HepG2 (cell line): Measurements from ENCODE around the gene CPLX1. TPM values are rescaled to one million over a fixed set of nuclear protein-coding genes. Genes with fewer than 3 reads are reported as not detected.

Source experiments
- ATAC-seq: fragments of 200-7000 bp; cut with Tn5 transposase; 3 replicates; pipeline ENCODE4 v1.9.1; 2020; ENCODE audit warnings: mild to moderate bottlenecking, moderate library complexity
- BruUV-seq: library from RNA; stranded (reverse); fragments of 400-500 nt; replicated peaks from 2 replicates; lab custom pipeline; 2021; lab: Mats Ljungman, UMichigan
- CTCF ChIA-PET: fragments of 300-600 bp; formaldehyde crosslinking; extraction: SDS; loops from one replicate; lab custom pipeline; 2021; ENCODE audit warnings: low total read pairs, inconsistent platforms, low intra/inter-chr PET ratio; lab: Yijun Ruan, JAX
- POLR2A ChIA-PET: fragments of 350-600 bp; sonication (Branson Sonifier 250); formaldehyde crosslinking; loops from one replicate; lab custom pipeline; 2020; ENCODE audit warnings: antibody characterized with exemption, inconsistent platforms; lab: Yijun Ruan, JAX
- DNase-seq: peaks from one replicate; pipeline ENCODE4 v3.0.0-alpha.2; 2015; ENCODE audit warnings: low spot score
- FAIRE-seq: peaks from 3 replicates; lab custom pipeline; 2011; peaks lifted over from hg19 to GRCh38; lab: Jason Lieb, UNC
- H2AFZ ChIP-seq: one replicate; pipeline ENCODE4 v1.6.1; 2011; ENCODE audit warnings: low read length, inconsistent platforms
- H3K27ac ChIP-seq: fragments of 300-600 bp; 3 replicates; pipeline ENCODE4 v1.8.0; 2011; ENCODE audit warnings: mixed run types, mild to moderate bottlenecking, mixed read lengths, low read length, inconsistent platforms; ENCODE audit not compliant: insufficient read depth; ENCODE audit errors: extremely low read length
- H3K27me3 ChIP-seq, 2 experiments: fragments of 200-600 bp in 1 of 2; 2 replicates in 1 of 2; 3 replicates in 1 of 2; pipeline versions ENCODE4 v1.6.0 to v1.8.0; 2011; ENCODE audit warnings: low read length in 2 of 2, mild to moderate bottlenecking in 2 of 2, moderate library complexity in 2 of 2, inconsistent platforms in 1 of 2; ENCODE audit not compliant: insufficient read depth in 2 of 2, control insufficient read depth in 1 of 2
- H3K36me3 ChIP-seq, 2 experiments: fragments of 200-600 bp in 1 of 2; replicated peaks in 1 of 2; 2 replicates in 1 of 2; 3 replicates in 1 of 2; pipeline versions ENCODE4 v1.5.1 to v1.8.0; 2011; ENCODE audit warnings: low read length in 2 of 2, inconsistent platforms in 1 of 2; ENCODE audit not compliant: insufficient read depth in 2 of 2, control insufficient read depth in 1 of 2
- H3K4me1 ChIP-seq: 2 replicates; pipeline ENCODE4 v1.5.1; 2012; ENCODE audit warnings: low read length, inconsistent platforms; ENCODE audit not compliant: insufficient read depth
- H3K4me2 ChIP-seq: 2 replicates; pipeline ENCODE4 v1.6.0; 2011; ENCODE audit warnings: low read depth, low read length, inconsistent platforms
- H3K4me3 ChIP-seq, 3 experiments: fragments of 200-600 bp in 1 of 3; sonication (generic), shearing (Covaris generic) in 1 of 3; replicated peaks in 1 of 3; 2 replicates each; pipeline ENCODE4 v1.5.1; 2011 to 2016; ENCODE audit warnings: low read length in 3 of 3, inconsistent platforms in 2 of 3, low read depth in 2 of 3, mild to moderate bottlenecking in 2 of 3, control low read depth in 1 of 3, mixed read lengths in 1 of 3; ENCODE audit not compliant: insufficient read depth in 1 of 3
- H3K79me2 ChIP-seq: one replicate; pipeline ENCODE4 v1.6.1; 2011; ENCODE audit warnings: low read length, inconsistent platforms; ENCODE audit not compliant: insufficient read depth
- H3K9ac ChIP-seq: 2 replicates; pipeline ENCODE4 v1.6.0; 2011; ENCODE audit warnings: mild to moderate bottlenecking, low read depth, low read length, inconsistent platforms; ENCODE audit not compliant: insufficient read depth
- H3K9me3 ChIP-seq: 2 replicates; pipeline ENCODE4 v1.5.1; 2012; ENCODE audit warnings: mild to moderate bottlenecking, low read length
- H4K20me1 ChIP-seq: 2 replicates; pipeline ENCODE4 v1.6.0; 2011; ENCODE audit warnings: inconsistent platforms, mild to moderate bottlenecking, low read length, moderate library complexity; ENCODE audit not compliant: insufficient read depth
- CCDC6 ChIP-seq: sonication (generic); formaldehyde crosslinking; IDR thresholded peaks from 2 replicates; pipeline ENCODE4 v1.8.1; 2022; ENCODE audit warnings: mild to moderate bottlenecking, missing genetic modification reagents, moderate library complexity
- HCFC1 ChIP-seq: fragments of 150-350 bp; IDR thresholded peaks from 2 replicates; pipeline ENCODE4 v1.6.1; 2014; ENCODE audit warnings: low read depth, low read length
- HNRNPUL1 ChIP-seq: fragments of 200-400 bp; formaldehyde crosslinking; IDR thresholded peaks from 2 replicates; pipeline ENCODE4 v1.6.1; 2017; ENCODE audit warnings: low read depth, mild to moderate bottlenecking, low read length, moderate library complexity
- MED1 ChIP-seq: sonication (generic); formaldehyde crosslinking; IDR thresholded peaks from 2 replicates; pipeline ENCODE4 v1.4.0; 2020; ENCODE audit warnings: missing genetic modification reagents
- MED8 ChIP-seq: sonication (generic); formaldehyde crosslinking; IDR thresholded peaks from 2 replicates; pipeline ENCODE4 v1.8.1; 2023; ENCODE audit warnings: mild to moderate bottlenecking, missing genetic modification reagents; ENCODE audit not compliant: insufficient replicate concordance
- MEIS2 ChIP-seq: sonication (generic); formaldehyde crosslinking; IDR thresholded peaks from 2 replicates; pipeline ENCODE4 v1.9.0; 2021; ENCODE audit warnings: mild to moderate bottlenecking, missing genetic modification reagents
- WIZ ChIP-seq: sonication (generic); formaldehyde crosslinking; IDR thresholded peaks from 2 replicates; pipeline ENCODE4 v1.5.1; 2020; ENCODE audit warnings: mild to moderate bottlenecking, missing genetic modification reagents
- ZNF446 ChIP-seq: sonication (generic); formaldehyde crosslinking; IDR thresholded peaks from 2 replicates; pipeline ENCODE4 v1.5.0; 2020; ENCODE audit warnings: mild to moderate bottlenecking, missing genetic modification reagents
- ZNF484 ChIP-seq: sonication (generic); formaldehyde crosslinking; IDR thresholded peaks from 2 replicates; pipeline ENCODE4 v1.5.1; 2020; ENCODE audit warnings: mild to moderate bottlenecking, low read depth, missing genetic modification reagents, borderline replicate concordance
- WGBS: methylation state at CpG from one replicate; pipeline ENCODE4 v1.1.6; 2017; ENCODE audit warnings: low lambda C conversion rate; 5-methylcytosine and 5-hydroxymethylcytosine counted together
- in situ Hi-C: cut with HindIII; loops from 2 replicates; pipeline ENCODE4 v1.10.0; 2017; ENCODE audit warnings: low pct_unique_long_range_greater_than_20kb; ENCODE audit not compliant: extremely low pct_ligation_motif_present
- intact Hi-C: fragments of 100-400 bp; cut with micrococcal nuclease; formaldehyde crosslinking; loops from one replicate; pipeline ENCODE4 v1.10.0; 2022; ENCODE audit not compliant: unreplicated experiment
- polyA plus RNA-seq, 8 experiments: library from polyadenylated mRNA; depleted of rRNA in 3 of 8; stranded (reverse) in 7 of 8; unstranded in 1 of 8; fragments of >200 nt; fragmentation: Illumina TruSeq in 4 of 8; extraction: Trizol in 4 of 8; gene quantifications; 2 replicates each; pipeline versions ENCODE4 v1.2.1 to v1.2.3, GENCODE V29; 2011 to 2016; ENCODE audit warnings: low read depth in 4 of 8, missing spikeins in 1 of 8, mixed read lengths in 1 of 8; ENCODE audit not compliant: insufficient read depth in 1 of 8
- total RNA-seq, 5 experiments: library from RNA; depleted of rRNA; stranded (reverse); fragments of >200 nt; fragmentation: Illumina TruSeq; extraction: Trizol; gene quantifications; 2 replicates each; pipeline ENCODE4 v1.2.3, GENCODE V29; 2016; ENCODE audit warnings: low read depth in 1 of 5
- TF ChIP-seq, protein P1 (sequence below), 2 experiments: sonication (generic) in 1 of 2; formaldehyde crosslinking in 1 of 2; IDR thresholded peaks; 2 replicates each; pipeline versions ENCODE4 v1.4.0 to v1.6.1; 2016 to 2020; ENCODE audit warnings: borderline replicate concordance in 1 of 2, low read depth in 1 of 2, mild to moderate bottlenecking in 1 of 2, missing genetic modification reagents in 1 of 2
- TF ChIP-seq, protein P2 (sequence below): sonication (generic); formaldehyde crosslinking; IDR thresholded peaks from 2 replicates; pipeline ENCODE4 v1.9.0; 2022; ENCODE audit warnings: missing genetic modification reagents, mild to moderate bottlenecking, borderline replicate concordance

The CPLX1 gene
- total and polyA plus RNA-seq, 2 of the 13 experiments (the other 11 are each of a cell fraction or from before 2014, with no cell fraction given): 0.18 TPM

DNA sequence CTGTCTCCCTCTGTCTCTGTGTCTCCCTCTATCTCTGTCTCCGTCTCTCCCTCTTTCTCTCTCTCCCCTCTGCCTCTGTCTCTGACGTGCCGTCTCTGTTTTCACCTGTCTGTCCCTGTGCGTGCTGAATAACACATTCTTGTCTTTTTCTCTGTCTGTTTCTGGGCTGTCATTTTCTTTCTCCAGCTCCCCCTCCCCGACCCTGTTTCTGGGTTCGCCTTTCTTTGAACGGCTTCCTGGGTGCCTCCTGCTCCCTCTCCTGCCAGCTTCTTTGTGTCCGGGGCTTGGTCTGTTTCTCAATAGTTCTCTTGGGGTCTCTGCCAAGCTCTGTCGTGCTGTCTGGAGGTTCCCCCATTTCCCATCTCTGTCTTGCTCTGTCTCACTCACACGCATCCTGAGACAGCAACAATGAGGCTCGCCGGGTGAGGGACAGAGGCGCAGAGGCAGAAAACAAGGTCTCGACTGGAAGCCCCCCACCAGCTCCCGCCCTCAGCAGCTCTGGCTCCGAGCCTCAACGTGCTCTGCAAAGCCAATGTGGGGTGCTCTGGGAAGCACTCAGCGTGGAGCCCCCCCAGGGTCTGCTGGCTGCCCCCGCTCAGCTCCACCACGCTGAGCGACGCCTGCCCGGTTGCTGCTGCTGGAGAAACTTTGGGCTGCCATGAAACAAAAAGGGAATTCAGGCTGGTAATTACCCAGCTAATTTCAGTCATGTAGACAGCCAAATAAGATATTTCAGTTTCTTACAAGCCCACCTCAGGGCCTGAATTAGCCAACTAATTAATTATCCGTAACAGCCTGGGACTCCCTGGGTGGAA lies 3.4 kb downstream of the CPLX1 start:
- BruUV-seq: no TSS peak
- Histone ChIP-seq H3K9me3 (no peaks in the 10 kb centered on the region), H3K9ac (no peak overlapping the region), H3K36me3 (no peaks in the 10 kb centered on the region), H4K20me1 (peaks cover 6% of the 10 kb centered on the region; the same call in 1 of the 2 replicates), H2AFZ (no peak overlapping the region), H3K27me3 (peaks cover 4 to 84% of the 10 kb centered on the region in 2 experiments), H3K79me2 (no peaks in the 10 kb centered on the region), H3K4me3 (no peak overlapping the region), H3K27ac (no peak overlapping the region), H3K4me1 (no peaks in the 10 kb centered on the region), H3K4me2 (no peak overlapping the region)
- in situ Hi-C loops (no loop called here), intact Hi-C loops (no loop called here)
- TF ChIP-seq ZNF446 (CRISPR knock-in tag): no peak
- TF ChIP-seq MEIS2: no peak
- TF ChIP-seq HCFC1: no peak
- TF ChIP-seq MED8 (CRISPR knock-in tag): no peak
- TF ChIP-seq MED1 (CRISPR knock-in tag): no peak
- no peak for TF ChIP-seq WIZ (CRISPR knock-in tag)
- TF ChIP-seq, protein P1, sequence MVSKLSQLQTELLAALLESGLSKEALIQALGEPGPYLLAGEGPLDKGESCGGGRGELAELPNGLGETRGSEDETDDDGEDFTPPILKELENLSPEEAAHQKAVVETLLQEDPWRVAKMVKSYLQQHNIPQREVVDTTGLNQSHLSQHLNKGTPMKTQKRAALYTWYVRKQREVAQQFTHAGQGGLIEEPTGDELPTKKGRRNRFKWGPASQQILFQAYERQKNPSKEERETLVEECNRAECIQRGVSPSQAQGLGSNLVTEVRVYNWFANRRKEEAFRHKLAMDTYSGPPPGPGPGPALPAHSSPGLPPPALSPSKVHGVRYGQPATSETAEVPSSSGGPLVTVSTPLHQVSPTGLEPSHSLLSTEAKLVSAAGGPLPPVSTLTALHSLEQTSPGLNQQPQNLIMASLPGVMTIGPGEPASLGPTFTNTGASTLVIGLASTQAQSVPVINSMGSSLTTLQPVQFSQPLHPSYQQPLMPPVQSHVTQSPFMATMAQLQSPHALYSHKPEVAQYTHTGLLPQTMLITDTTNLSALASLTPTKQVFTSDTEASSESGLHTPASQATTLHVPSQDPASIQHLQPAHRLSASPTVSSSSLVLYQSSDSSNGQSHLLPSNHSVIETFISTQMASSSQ (IDR thresholded peaks at IDR 0.05; ENCODE audit: low read depth): no peak
- TF ChIP-seq, protein P1 (CRISPR knock-in tag; IDR thresholded peaks at IDR 0.05; ENCODE audit: borderline replicate concordance): no peak
- TF ChIP-seq, protein P2, sequence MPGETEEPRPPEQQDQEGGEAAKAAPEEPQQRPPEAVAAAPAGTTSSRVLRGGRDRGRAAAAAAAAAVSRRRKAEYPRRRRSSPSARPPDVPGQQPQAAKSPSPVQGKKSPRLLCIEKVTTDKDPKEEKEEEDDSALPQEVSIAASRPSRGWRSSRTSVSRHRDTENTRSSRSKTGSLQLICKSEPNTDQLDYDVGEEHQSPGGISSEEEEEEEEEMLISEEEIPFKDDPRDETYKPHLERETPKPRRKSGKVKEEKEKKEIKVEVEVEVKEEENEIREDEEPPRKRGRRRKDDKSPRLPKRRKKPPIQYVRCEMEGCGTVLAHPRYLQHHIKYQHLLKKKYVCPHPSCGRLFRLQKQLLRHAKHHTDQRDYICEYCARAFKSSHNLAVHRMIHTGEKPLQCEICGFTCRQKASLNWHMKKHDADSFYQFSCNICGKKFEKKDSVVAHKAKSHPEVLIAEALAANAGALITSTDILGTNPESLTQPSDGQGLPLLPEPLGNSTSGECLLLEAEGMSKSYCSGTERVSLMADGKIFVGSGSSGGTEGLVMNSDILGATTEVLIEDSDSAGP (CRISPR knock-in tag): no peak
- no peak for TF ChIP-seq CCDC6
- no peak for TF ChIP-seq HNRNPUL1
- TF ChIP-seq ZNF484 (CRISPR knock-in tag): no peak
- no peak for FAIRE-seq
- ChIA-PET POLR2A (no interaction called here), CTCF (no interaction called here)
- no peak for DNase-seq
- WGBS: 67% methylated on average over 22 of the region's 24 CpGs
- no peak for ATAC-seq
